Left ventricle myocardium inferior (tissue), 1 donor: ENCODE results near the gene CACNB2. TPM values are rescaled to one million over a fixed set of nuclear protein-coding genes. Genes with fewer than 3 reads are reported as not detected.
"Not testable (repeated sequence)": the region's sequence is repeated elsewhere in the genome, so short reads cannot be mapped to it uniquely, and the experiment has no call there.

Experiments
- DNase-seq: peaks from one replicate; pipeline ENCODE4 v3.0.0-alpha.2; 2020
- H3K27ac ChIP-seq: fragments of 200-600 bp; replicated peaks from 2 replicates; pipeline ENCODE4 v1.8.0; 2021
- H3K27me3 ChIP-seq: fragments of 200-600 bp; 2 replicates; pipeline ENCODE4 v1.8.0; 2021; ENCODE audit warnings: low read depth
- H3K36me3 ChIP-seq: fragments of 200-600 bp; 2 replicates; pipeline ENCODE4 v1.8.0; 2021
- H3K4me1 ChIP-seq: fragments of 200-600 bp; 2 replicates; pipeline ENCODE4 v1.8.0; 2021
- H3K4me3 ChIP-seq: fragments of 200-600 bp; 2 replicates; pipeline ENCODE4 v1.8.0; 2021; ENCODE audit warnings: mild to moderate bottlenecking, moderate library complexity
- H3K9me3 ChIP-seq: fragments of 200-600 bp; replicated peaks from 2 replicates; pipeline ENCODE4 v1.8.0; 2021
- intact Hi-C: fragments of 100-400 bp; cut with micrococcal nuclease; formaldehyde crosslinking; loops from one replicate; pipeline ENCODE4 v1.11.0; 2022
- total RNA-seq: library from RNA; stranded (reverse); fragmentation: NEBNext Ultra II Directional; extraction: Animal tissue kit (Norgen Biotek cat#: 25700); gene quantifications from one replicate; pipeline ENCODE4 v1.2.1, GENCODE V29; 2021
- TF ChIP-seq, protein P1 (sequence below): fragments of 200-600 bp; IDR thresholded peaks from 2 replicates; pipeline ENCODE4 v1.8.0; 2021; ENCODE audit warnings: antibody characterized with exemption, mild to moderate bottlenecking, borderline replicate concordance
- donor health status: DM: no; HTN: yes; CAD: no; lungs with severe emphysema.

The CACNB2 gene
- total RNA-seq, 1 donor from 2014 or later, result 38.1 TPM

- DNase-seq, result no peak
- Histone ChIP-seq H3K4me1 (no peaks in the 10 kb centered on the region), H3K4me3 (no peak overlapping the region), H3K27me3 (no peaks in the 10 kb centered on the region), H3K9me3 (peaks cover 74% of the 10 kb centered on the region), H3K27ac (no peak overlapping the region), H3K36me3 (peaks cover 53% of the 10 kb centered on the region)
- intact Hi-C loops, result no loop called here
- TF ChIP-seq, protein P1, sequence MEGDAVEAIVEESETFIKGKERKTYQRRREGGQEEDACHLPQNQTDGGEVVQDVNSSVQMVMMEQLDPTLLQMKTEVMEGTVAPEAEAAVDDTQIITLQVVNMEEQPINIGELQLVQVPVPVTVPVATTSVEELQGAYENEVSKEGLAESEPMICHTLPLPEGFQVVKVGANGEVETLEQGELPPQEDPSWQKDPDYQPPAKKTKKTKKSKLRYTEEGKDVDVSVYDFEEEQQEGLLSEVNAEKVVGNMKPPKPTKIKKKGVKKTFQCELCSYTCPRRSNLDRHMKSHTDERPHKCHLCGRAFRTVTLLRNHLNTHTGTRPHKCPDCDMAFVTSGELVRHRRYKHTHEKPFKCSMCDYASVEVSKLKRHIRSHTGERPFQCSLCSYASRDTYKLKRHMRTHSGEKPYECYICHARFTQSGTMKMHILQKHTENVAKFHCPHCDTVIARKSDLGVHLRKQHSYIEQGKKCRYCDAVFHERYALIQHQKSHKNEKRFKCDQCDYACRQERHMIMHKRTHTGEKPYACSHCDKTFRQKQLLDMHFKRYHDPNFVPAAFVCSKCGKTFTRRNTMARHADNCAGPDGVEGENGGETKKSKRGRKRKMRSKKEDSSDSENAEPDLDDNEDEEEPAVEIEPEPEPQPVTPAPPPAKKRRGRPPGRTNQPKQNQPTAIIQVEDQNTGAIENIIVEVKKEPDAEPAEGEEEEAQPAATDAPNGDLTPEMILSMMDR, result no peak
Observed at GRCh38 chr10:18561861-18562551, 421.8 kb downstream of the CACNB2 start.

DNA sequence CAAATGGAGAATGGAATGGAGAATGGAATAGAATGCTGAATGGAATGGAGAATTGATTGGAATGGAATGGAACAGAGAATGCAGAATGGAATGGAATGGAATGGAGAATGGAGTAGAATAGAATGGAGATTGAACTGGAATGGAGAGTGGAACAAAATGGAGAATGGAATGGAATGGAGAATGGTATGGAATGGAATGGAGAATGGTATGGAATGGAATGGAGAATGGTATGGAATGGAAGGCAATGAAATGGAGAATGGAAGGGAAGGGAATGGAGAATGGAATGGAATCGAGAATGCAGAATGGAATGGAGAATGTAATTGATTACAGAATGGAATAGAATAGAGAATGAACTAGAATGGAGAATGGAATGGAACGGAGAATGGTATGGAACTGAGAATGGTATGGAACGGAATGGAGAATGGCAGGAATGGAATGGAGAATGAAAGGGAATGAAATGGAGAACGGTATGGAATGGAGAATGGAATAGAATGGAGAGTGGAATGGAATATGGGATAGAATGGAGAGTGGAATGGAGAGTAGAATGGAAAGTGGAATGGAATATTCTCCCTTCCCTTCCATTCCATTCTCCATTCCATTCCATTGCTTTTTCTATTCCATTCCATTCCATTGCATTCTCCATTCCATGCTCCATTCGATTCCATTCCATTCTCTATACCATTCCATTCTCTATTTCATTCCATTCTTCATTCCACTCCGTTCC lies 422.9 kb downstream of the CACNB2 start:
- Histone ChIP-seq H3K27me3 (no peaks in the 10 kb centered on the region), H3K36me3 (peaks cover 41% of the 10 kb centered on the region), H3K9me3 (peaks cover 80% of the 10 kb centered on the region), H3K27ac (no peak overlapping the region), H3K4me1 (no peaks in the 10 kb centered on the region), H3K4me3 (no peak overlapping the region)
- TF ChIP-seq, protein P1, result no peak
- intact Hi-C loops, result no loop called here
- DNase-seq, result no peak

- TF ChIP-seq, protein P1, result no peak
- H3K27ac ChIP-seq, result no peak overlapping the region
- intact Hi-C loops, result no loop called here
- no peaks in the 10 kb centered on the region for H3K4me1 ChIP-seq
- no peaks in the 10 kb centered on the region for H3K27me3 ChIP-seq
- H3K4me3 ChIP-seq, result no peak overlapping the region
- DNase-seq, result no peak
- peaks cover 69% of the 10 kb centered on the region for H3K9me3 ChIP-seq
- H3K36me3 ChIP-seq, result peaks cover 24% of the 10 kb centered on the region
Observed at GRCh38 chr10:18565006-18565405, 424.8 kb downstream of the CACNB2 start.

DNA sequence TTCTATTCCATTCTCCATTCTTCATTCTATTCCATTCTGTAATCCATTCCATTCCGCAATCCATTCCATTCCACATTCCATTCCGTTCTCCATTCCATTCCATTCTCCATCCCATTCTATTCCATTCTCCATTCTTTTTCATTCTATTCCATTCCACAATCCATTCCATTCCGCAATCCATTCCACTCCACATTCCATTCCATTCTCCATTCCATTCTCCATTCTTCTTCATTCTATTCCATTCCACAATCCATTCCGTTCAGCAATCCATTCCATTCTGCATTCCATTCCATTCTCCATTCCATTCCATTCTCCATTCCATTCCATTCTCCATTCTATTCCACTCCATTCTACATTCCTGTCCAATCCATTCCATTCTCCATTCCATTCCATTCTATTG lies 426.0 kb downstream of the CACNB2 start:
- no peak overlapping the region for H3K27ac ChIP-seq
- intact Hi-C loops, result no loop called here
- peaks cover 20% of the 10 kb centered on the region for H3K36me3 ChIP-seq
- H3K4me3 ChIP-seq, result no peak overlapping the region
- no peaks in the 10 kb centered on the region for H3K27me3 ChIP-seq
- peaks cover 65% of the 10 kb centered on the region for H3K9me3 ChIP-seq
- TF ChIP-seq, protein P1, result no peak
- no peak for DNase-seq
- no peaks in the 10 kb centered on the region for H3K4me1 ChIP-seq

GRCh38 chr10:18567343-18567856 lies 427.2 kb downstream of the CACNB2 start:
- Histone ChIP-seq H3K4me1 (no peaks in the 10 kb centered on the region), H3K36me3 (peaks cover 10% of the 10 kb centered on the region), H3K27me3 (no peaks in the 10 kb centered on the region), H3K4me3 (no peak overlapping the region), H3K9me3 (peaks cover 55% of the 10 kb centered on the region), H3K27ac (no peak overlapping the region)
- TF ChIP-seq, protein P1, result no peak
- no peak for DNase-seq
- intact Hi-C loops, result no loop called here

- peaks cover 28% of the 10 kb centered on the region for H3K9me3 ChIP-seq
- intact Hi-C loops, H3K27ac ChIP-seq, H3K4me1 ChIP-seq, H3K27me3 ChIP-seq, H3K36me3 ChIP-seq, H3K4me3 ChIP-seq, DNase-seq: not testable (repeated sequence)
Observed at GRCh38 chr10:18570386-18570785, 430.2 kb downstream of the CACNB2 start.
